Gastrocnemius medialis (tissue), 4 donors: Measurements from ENCODE around the gene NSUN2.

Experiments used
- POLR2A ChIP-seq, 2 donors: fragments of 450-650 bp; IDR thresholded peaks; one replicate each; pipeline ENCODE4 v1.6.1; 2017; ENCODE audit warnings: antibody characterized with exemption in 2 of 2, mild to moderate bottlenecking in 2 of 2, moderate library complexity in 2 of 2
- TF ChIP-seq, protein P1 (sequence below), 5 experiments: fragments of 450-650 bp in 3 of 5; fragments of 200-600 bp in 2 of 5; sonication (generic) in 2 of 5; IDR thresholded peaks in 4 of 5; conservative IDR thresholded peaks in 1 of 5; 1 replicate in 4 of 5; 2 replicates in 1 of 5; pipeline ENCODE4 v1.5.1; 2016 to 2019; ENCODE audit warnings: antibody characterized with exemption in 5 of 5, mild to moderate bottlenecking in 3 of 5, moderate library complexity in 3 of 5

DNA sequence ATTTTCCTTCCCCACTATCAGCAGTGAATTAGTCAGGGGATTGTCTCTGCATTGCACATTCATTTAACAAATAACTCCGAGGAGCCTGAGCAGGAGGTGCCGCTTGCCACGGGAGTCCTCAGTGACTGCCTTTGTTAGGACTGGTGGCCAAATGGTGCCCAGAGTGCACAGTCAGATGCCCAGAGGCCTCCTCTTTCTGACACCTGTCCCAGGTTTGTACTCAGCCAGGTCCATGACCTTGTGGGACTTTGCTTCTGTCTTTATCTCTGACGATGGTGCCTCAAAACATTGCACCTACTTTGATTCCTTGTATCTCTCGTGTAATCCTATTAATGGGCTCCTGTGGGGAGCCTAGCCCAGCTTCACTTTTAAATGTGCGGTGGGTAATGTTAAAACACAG lies 4.7 kb upstream of the NSUN2 start:
- no peak for TF ChIP-seq POLR2A (IDR thresholded peaks at IDR 0.05)
- TF ChIP-seq, protein P1, sequence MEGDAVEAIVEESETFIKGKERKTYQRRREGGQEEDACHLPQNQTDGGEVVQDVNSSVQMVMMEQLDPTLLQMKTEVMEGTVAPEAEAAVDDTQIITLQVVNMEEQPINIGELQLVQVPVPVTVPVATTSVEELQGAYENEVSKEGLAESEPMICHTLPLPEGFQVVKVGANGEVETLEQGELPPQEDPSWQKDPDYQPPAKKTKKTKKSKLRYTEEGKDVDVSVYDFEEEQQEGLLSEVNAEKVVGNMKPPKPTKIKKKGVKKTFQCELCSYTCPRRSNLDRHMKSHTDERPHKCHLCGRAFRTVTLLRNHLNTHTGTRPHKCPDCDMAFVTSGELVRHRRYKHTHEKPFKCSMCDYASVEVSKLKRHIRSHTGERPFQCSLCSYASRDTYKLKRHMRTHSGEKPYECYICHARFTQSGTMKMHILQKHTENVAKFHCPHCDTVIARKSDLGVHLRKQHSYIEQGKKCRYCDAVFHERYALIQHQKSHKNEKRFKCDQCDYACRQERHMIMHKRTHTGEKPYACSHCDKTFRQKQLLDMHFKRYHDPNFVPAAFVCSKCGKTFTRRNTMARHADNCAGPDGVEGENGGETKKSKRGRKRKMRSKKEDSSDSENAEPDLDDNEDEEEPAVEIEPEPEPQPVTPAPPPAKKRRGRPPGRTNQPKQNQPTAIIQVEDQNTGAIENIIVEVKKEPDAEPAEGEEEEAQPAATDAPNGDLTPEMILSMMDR (IDR thresholded peaks at IDR 0.05 in 4 of 5, conservative IDR thresholded peaks at IDR 0.05 in 1 of 5), result no peak
